Erythroblast (primary cell): Measurements from ENCODE around the gene DIAPH2.

ENCODE experiments used
- GATA1 ChIP-seq: IDR thresholded peaks from 2 replicates; pipeline ENCODE4 v1.6.1; 2011; ENCODE audit warnings: low read depth, mild to moderate bottlenecking, control low read depth, low read length, moderate library complexity
- POLR2A ChIP-seq: IDR thresholded peaks from 2 replicates; pipeline ENCODE4 v1.6.1; 2011; ENCODE audit warnings: mild to moderate bottlenecking, low read length

DNA sequence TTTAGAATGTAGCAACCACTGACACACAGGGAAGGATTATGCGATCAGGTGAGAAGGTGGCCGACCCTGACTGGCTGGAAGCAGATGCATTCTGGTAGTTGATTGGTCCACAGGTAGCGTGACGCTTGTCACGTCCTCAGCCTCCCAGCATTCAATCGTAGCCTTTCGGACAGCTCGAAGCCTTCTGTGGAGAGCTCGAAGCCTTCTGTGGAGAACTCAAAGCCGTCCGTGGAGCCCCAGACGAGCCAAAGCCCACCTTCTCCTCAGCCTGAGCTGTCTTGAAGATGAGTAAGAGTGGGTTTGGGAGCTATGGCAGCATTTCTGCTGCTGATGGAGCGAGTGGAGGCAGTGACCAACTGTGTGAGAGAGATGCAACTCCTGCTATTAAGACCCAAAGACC is 199.4 kb downstream of the DIAPH2 start:
- TF ChIP-seq POLR2A: no peak
- no peak for TF ChIP-seq GATA1
